ENCODE results near the gene SCFD2. TPM values are rescaled to one million over a fixed set of nuclear protein-coding genes. Genes with fewer than 3 reads are reported as not detected.
"Not testable (repeated sequence)": the region's sequence is repeated elsewhere in the genome, so short reads cannot be mapped to it uniquely, and the experiment has no call there.

SCFD2 gene
- total and polyA plus RNA-seq, 9 donors = 5.1 to 42.1 (median 13.5) TPM

GRCh38 chr4:53150631-53151488 is 215.0 kb downstream of the SCFD2 start:
- Histone ChIP-seq H3K9me3 (no peaks in the 10 kb centered on the region), H3K4me3 (no peak overlapping the region), H3K36me3 (no peaks in the 10 kb centered on the region), H3K27me3 (no peaks in the 10 kb centered on the region), H3K27ac (no peak overlapping the region), H3K4me1 (ENCODE audit: insufficient read depth) (no peaks in the 10 kb centered on the region)
- WGBS, 3 donors = 67 to 81% (median 79%) methylated on average over 4 of the region's 4 CpGs
- intact Hi-C loops (cut with DNase I) = no loop called here
- DNase-seq = no peak
- TF ChIP-seq POLR2A (IDR thresholded peaks at IDR 0.05) (no peak), EP300 (IDR thresholded peaks at IDR 0.05) (no peak)
- TF ChIP-seq, protein P1, sequence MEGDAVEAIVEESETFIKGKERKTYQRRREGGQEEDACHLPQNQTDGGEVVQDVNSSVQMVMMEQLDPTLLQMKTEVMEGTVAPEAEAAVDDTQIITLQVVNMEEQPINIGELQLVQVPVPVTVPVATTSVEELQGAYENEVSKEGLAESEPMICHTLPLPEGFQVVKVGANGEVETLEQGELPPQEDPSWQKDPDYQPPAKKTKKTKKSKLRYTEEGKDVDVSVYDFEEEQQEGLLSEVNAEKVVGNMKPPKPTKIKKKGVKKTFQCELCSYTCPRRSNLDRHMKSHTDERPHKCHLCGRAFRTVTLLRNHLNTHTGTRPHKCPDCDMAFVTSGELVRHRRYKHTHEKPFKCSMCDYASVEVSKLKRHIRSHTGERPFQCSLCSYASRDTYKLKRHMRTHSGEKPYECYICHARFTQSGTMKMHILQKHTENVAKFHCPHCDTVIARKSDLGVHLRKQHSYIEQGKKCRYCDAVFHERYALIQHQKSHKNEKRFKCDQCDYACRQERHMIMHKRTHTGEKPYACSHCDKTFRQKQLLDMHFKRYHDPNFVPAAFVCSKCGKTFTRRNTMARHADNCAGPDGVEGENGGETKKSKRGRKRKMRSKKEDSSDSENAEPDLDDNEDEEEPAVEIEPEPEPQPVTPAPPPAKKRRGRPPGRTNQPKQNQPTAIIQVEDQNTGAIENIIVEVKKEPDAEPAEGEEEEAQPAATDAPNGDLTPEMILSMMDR (IDR thresholded peaks at IDR 0.05) = no peak

DNA sequence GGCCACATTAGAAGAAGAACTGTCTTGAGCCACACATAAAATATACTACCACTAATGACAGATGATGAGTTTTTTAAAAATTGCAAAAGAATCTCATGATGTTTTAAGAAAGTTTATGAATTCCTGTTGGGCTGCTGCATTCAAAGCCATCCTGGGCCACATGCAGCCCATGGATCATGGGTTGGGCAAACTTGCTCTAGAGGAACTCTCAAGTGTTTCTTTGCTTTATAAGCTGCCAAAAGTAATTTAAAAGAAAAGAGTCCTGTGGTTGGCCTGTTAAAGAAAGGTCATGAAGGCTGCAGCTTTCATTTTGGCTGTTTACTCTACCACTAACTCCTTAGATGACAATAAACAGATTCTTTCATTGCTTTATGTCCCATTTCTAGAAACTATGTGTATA is 218.2 kb downstream of the SCFD2 start:
- no peaks in the 10 kb centered on the region for H3K4me1 ChIP-seq (ENCODE audit: insufficient read depth)
- H3K27me3 ChIP-seq = no peaks in the 10 kb centered on the region
- no peak for DNase-seq
- no peak overlapping the region for H3K27ac ChIP-seq
- TF ChIP-seq, protein P1 (IDR thresholded peaks at IDR 0.05) = no peak
- TF ChIP-seq EP300 (IDR thresholded peaks at IDR 0.05) = no peak
- intact Hi-C loops (cut with DNase I) = no loop called here
- H3K9me3 ChIP-seq = no peaks in the 10 kb centered on the region
- no peak overlapping the region for H3K4me3 ChIP-seq
- no peaks in the 10 kb centered on the region for H3K36me3 ChIP-seq

GRCh38 chr4:53147197-53147596 is 218.7 kb downstream of the SCFD2 start:
- no peak overlapping the region for H3K27ac ChIP-seq

GRCh38 chr4:53141308-53141707 is 224.6 kb downstream of the SCFD2 start:
- intact Hi-C loops (cut with DNase I) = no loop called here
- Histone ChIP-seq H3K4me1 (ENCODE audit: insufficient read depth) (no peaks in the 10 kb centered on the region), H3K9me3 (no peaks in the 10 kb centered on the region), H3K27ac (no peak overlapping the region), H3K27me3 (no peaks in the 10 kb centered on the region), H3K4me3 (no peak overlapping the region), H3K36me3 (no peaks in the 10 kb centered on the region)
- WGBS, 3 donors = 85 to 93% (median 93%) methylated on average over 2 of the region's 2 CpGs
- no peak for DNase-seq
- TF ChIP-seq POLR2A (IDR thresholded peaks at IDR 0.05) (no peak), EP300 (IDR thresholded peaks at IDR 0.05) (no peak)
- TF ChIP-seq, protein P1 (IDR thresholded peaks at IDR 0.05) = no peak

More at GRCh38 chr4:53147197-53147596, 218.7 kb downstream of the SCFD2 start:
- H3K4me3 ChIP-seq = no peak overlapping the region
- H3K27me3 ChIP-seq = no peaks in the 10 kb centered on the region
- no peaks in the 10 kb centered on the region for H3K9me3 ChIP-seq
- H3K4me1 ChIP-seq (ENCODE audit: insufficient read depth) = no peaks in the 10 kb centered on the region
- WGBS, 3 donors = 26 to 29% (median 29%) methylated on average over 4 of the region's 4 CpGs
- DNase-seq = no peak
- intact Hi-C loops (cut with DNase I) = no loop called here
- no peaks in the 10 kb centered on the region for H3K36me3 ChIP-seq
- no peak for TF ChIP-seq POLR2A (IDR thresholded peaks at IDR 0.05)
- no peak for TF ChIP-seq EP300 (IDR thresholded peaks at IDR 0.05)
- TF ChIP-seq, protein P1 (IDR thresholded peaks at IDR 0.05) = no peak

DNA sequence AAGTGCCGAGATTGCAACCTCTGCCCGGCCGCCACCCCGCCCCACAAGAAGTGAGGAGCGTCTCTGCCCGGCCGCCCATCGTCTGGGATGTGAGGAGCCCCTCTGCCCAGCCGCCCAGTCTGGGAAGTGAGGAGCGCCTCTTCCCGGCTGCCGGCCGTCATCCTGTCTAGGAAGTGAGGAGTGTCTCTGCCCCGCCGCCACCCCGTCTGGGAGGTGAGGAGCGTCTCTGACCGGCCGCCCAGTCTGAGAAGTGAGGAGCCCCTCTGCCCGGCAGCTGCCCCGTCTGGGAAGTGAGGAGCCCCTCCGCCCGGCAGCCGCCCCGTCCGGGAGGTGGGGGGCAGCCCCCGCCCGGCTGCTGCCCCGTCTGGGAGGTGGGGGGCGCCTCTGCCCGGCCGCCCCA is 226.6 kb downstream of the SCFD2 start:
- H3K36me3 ChIP-seq; H3K4me3 ChIP-seq; H3K4me1 ChIP-seq (ENCODE audit: insufficient read depth); intact Hi-C loops (cut with DNase I); H3K27ac ChIP-seq; DNase-seq; H3K27me3 ChIP-seq; H3K9me3 ChIP-seq: not testable (repeated sequence)
- WGBS, 3 donors = 95 to 98% (median 97%) methylated on average over 23 to 32 of the region's 32 CpGs

All from ovary (tissue), 9 donors.